ENCODE results near the gene PCBD2.

GRCh38 chr5:135008981-135009735, 104.2 kb downstream of the PCBD2 start:
- TF ChIP-seq POLR2A (IDR thresholded peaks at IDR 0.05), result no peak
- no peak for TF ChIP-seq CTCF (IDR thresholded peaks at IDR 0.05)
- no peak for TF ChIP-seq POLR2AphosphoS5 (IDR thresholded peaks at IDR 0.05)

All from sigmoid colon (tissue), 4 donors.